Measurements from ENCODE around the gene PDE9A.

DNA sequence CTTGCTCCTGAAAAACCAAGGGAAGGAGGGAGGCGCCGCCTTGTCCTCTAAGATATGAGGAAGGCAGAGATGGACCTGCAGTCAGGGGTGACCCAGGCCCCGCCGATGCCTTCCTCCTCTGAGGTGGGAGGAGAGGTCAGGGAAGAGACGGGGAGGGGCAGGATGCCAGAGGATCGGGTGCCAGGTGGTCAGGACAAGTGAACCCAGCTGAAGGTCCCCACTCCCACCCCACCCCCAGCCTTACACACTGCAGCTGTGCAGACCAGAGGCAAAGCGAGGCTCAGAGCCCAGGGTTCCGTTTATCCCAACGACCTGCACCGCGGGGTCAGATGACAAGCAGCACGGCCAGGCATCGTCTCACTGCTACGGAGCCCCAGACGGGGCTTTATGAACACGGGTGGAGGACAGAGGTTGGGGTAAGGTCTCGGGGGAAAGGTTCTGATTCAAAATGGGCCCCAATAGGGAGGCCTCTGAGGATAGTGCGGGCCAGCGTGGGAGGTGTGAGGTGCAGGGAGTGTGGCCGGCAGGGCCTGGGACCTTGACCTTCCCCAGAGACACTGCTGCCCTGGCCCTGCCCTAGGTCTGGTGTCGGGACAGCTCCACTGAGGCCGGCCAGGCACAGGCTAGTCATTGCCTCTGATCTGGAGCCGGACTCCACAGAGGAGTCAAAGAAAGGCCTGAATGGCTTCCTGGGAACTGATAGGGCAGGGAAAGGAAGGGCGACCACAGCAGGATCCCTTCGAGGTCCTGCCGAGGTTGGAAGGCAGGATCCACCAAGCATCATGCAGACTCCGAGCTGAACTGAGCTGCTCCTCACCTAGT is 113.5 kb downstream of the PDE9A start:
- TF ChIP-seq, protein P1, sequence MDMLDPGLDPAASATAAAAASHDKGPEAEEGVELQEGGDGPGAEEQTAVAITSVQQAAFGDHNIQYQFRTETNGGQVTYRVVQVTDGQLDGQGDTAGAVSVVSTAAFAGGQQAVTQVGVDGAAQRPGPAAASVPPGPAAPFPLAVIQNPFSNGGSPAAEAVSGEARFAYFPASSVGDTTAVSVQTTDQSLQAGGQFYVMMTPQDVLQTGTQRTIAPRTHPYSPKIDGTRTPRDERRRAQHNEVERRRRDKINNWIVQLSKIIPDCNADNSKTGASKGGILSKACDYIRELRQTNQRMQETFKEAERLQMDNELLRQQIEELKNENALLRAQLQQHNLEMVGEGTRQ (CRISPR knock-in tag; IDR thresholded peaks at IDR 0.05), result no peak
- no peak for TF ChIP-seq CTCF (IDR thresholded peaks at IDR 0.05)
- TF ChIP-seq NFATC4 (CRISPR knock-in tag; IDR thresholded peaks at IDR 0.05), result no peak
- no peak for TF ChIP-seq MXD4 (CRISPR knock-in tag; IDR thresholded peaks at IDR 0.05; ENCODE audit: borderline replicate concordance)
- no peak for TF ChIP-seq NFYB (CRISPR knock-in tag; conservative IDR thresholded peaks at IDR 0.05; ENCODE audit: low read depth)
- TF ChIP-seq ELF4 (CRISPR knock-in tag; IDR thresholded peaks at IDR 0.05; ENCODE audit: low read depth), result no peak
- TF ChIP-seq, protein P2, sequence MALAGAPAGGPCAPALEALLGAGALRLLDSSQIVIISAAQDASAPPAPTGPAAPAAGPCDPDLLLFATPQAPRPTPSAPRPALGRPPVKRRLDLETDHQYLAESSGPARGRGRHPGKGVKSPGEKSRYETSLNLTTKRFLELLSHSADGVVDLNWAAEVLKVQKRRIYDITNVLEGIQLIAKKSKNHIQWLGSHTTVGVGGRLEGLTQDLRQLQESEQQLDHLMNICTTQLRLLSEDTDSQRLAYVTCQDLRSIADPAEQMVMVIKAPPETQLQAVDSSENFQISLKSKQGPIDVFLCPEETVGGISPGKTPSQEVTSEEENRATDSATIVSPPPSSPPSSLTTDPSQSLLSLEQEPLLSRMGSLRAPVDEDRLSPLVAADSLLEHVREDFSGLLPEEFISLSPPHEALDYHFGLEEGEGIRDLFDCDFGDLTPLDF (CRISPR knock-in tag; IDR thresholded peaks at IDR 0.05), result no peak
- TF ChIP-seq, protein P3, sequence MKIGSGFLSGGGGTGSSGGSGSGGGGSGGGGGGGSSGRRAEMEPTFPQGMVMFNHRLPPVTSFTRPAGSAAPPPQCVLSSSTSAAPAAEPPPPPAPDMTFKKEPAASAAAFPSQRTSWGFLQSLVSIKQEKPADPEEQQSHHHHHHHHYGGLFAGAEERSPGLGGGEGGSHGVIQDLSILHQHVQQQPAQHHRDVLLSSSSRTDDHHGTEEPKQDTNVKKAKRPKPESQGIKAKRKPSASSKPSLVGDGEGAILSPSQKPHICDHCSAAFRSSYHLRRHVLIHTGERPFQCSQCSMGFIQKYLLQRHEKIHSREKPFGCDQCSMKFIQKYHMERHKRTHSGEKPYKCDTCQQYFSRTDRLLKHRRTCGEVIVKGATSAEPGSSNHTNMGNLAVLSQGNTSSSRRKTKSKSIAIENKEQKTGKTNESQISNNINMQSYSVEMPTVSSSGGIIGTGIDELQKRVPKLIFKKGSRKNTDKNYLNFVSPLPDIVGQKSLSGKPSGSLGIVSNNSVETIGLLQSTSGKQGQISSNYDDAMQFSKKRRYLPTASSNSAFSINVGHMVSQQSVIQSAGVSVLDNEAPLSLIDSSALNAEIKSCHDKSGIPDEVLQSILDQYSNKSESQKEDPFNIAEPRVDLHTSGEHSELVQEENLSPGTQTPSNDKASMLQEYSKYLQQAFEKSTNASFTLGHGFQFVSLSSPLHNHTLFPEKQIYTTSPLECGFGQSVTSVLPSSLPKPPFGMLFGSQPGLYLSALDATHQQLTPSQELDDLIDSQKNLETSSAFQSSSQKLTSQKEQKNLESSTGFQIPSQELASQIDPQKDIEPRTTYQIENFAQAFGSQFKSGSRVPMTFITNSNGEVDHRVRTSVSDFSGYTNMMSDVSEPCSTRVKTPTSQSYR (CRISPR knock-in tag; IDR thresholded peaks at IDR 0.05), result no peak
- no peak for TF ChIP-seq CDX4 (CRISPR knock-in tag; IDR thresholded peaks at IDR 0.05; ENCODE audit: borderline replicate concordance)
- no peak for TF ChIP-seq SP1 (CRISPR knock-in tag; conservative IDR thresholded peaks at IDR 0.05)
- TF ChIP-seq CREB1 (CRISPR knock-in tag; IDR thresholded peaks at IDR 0.05), result no peak
- TF ChIP-seq, protein P4, sequence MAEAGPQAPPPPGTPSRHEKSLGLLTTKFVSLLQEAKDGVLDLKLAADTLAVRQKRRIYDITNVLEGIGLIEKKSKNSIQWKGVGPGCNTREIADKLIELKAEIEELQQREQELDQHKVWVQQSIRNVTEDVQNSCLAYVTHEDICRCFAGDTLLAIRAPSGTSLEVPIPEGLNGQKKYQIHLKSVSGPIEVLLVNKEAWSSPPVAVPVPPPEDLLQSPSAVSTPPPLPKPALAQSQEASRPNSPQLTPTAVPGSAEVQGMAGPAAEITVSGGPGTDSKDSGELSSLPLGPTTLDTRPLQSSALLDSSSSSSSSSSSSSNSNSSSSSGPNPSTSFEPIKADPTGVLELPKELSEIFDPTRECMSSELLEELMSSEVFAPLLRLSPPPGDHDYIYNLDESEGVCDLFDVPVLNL (CRISPR knock-in tag; IDR thresholded peaks at IDR 0.05; ENCODE audit: borderline replicate concordance, low read depth), result no peak

All from WTC11 (cell line).